Activated naive CD4-positive, alpha-beta T cell treated with anti-CD3 and anti-CD28 coated beads, Interleukin-2, amount 50 U/mL, for 24 hours (primary cell): ENCODE measurements around the gene GNG12.

ENCODE experiments used
- H3K27ac Mint-ChIP-seq: one replicate; pipeline ENCODE4 v1.8.0; 2021; ENCODE audit warnings: mild to moderate bottlenecking, mixed read lengths
- H3K27me3 Mint-ChIP-seq: one replicate; pipeline ENCODE4 v1.8.0; 2021; ENCODE audit warnings: mixed read lengths
- H3K36me3 Mint-ChIP-seq: one replicate; pipeline ENCODE4 v1.8.0; 2021; ENCODE audit warnings: mixed read lengths
- H3K4me1 Mint-ChIP-seq: one replicate; pipeline ENCODE4 v1.8.0; 2021; ENCODE audit warnings: mixed read lengths
- H3K4me3 Mint-ChIP-seq: one replicate; pipeline ENCODE4 v1.8.0; 2021; ENCODE audit warnings: mild to moderate bottlenecking, mixed read lengths
- H3K9me3 Mint-ChIP-seq: one replicate; pipeline ENCODE4 v1.8.0; 2021; ENCODE audit warnings: mixed read lengths

Gene GNG12

DNA sequence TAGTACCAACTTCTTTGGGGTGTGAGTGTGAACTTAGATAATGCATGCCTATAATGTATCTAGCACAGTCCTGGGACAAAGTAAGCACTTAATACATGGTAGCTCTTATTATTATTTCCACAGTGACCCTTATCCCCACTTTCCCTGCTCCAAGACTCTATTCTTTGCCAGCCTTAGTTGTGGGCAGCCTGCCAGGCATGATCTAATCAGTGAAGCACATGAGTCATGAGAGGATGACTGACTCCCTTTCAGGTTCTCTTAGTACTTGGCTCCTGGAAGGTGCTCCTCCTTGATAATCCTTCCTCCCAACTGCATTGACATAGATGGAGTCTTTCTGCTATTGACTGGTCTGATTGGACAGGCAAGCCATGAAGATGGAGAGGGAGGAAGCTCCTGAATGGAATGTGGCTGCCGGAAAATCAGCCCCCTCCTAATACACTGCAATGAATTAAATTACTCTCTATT, 17.4 kb upstream of the GNG12 start:
- H3K4me1 Mint-ChIP-seq = no peaks in the 10 kb centered on the region
- H3K9me3 Mint-ChIP-seq = no peaks in the 10 kb centered on the region
- H3K4me3 Mint-ChIP-seq = no peak overlapping the region
- H3K36me3 Mint-ChIP-seq = no peaks in the 10 kb centered on the region
- no peak overlapping the region for H3K27ac Mint-ChIP-seq
- H3K27me3 Mint-ChIP-seq = peaks cover 23% of the 10 kb centered on the region

DNA sequence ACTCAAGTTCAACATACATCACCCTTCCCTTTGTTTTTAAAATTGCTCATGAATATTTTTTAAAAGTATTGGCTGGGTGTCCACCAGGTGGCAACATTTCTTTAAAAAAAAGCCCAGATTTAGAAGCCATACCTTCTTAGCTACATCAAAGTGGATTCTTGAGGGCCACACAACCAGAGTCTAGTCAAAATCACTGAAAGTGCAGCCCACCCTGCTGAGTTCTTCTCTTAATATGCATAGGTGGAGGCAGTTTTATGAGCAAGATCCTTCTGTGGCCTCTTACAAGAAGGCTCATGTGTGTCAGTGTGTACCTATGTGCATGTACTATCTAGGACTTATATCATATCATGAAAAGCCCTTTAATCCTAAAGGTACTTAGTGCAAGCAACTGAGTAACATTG, 16.9 kb upstream of the GNG12 start:
- H3K4me3 Mint-ChIP-seq = no peak overlapping the region
- H3K27me3 Mint-ChIP-seq = peaks cover 21% of the 10 kb centered on the region
- no peaks in the 10 kb centered on the region for H3K36me3 Mint-ChIP-seq
- no peaks in the 10 kb centered on the region for H3K9me3 Mint-ChIP-seq
- H3K27ac Mint-ChIP-seq = no peak overlapping the region
- no peaks in the 10 kb centered on the region for H3K4me1 Mint-ChIP-seq

DNA sequence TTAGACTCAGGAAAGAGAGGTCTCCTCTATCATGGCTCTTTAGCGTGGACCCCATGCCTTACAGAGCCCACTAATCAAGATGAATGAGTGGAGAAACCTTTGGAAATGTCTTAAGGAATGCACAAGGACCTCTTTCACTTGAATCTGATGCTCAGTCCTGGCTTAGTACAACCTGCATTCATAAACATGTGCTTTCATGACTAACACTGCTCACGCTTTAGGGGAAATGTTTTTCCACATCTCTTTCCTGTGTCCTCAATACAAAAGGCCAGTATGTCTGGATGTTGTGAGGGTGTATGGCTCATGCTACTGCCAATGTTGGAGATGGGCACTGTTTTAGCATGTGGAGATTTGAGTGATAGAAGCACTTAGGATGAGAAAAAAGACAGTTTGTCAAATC, 14.2 kb upstream of the GNG12 start:
- H3K27me3 Mint-ChIP-seq = peaks cover 33% of the 10 kb centered on the region
- H3K36me3 Mint-ChIP-seq = no peaks in the 10 kb centered on the region

DNA sequence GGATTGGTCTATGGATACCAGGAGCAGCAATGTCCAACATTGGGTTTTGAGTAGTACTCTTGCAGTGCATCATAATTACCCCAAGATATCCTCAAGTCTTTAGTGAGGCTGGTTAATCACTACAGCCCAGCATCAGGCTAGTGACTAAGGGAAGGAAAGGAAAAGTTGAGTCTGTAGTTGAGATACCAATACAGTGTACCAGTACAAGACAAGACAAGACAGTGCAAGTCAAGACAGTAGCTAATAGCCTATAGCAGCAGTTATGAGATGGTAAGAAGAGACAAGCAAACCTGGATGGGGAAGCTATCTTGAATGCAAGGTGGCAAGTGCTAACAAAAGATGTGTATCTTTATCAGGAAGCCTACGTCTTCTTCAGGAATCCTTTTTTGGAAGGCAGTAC, 13.3 kb upstream of the GNG12 start:
- H3K27ac Mint-ChIP-seq = no peak overlapping the region
- peaks cover 32% of the 10 kb centered on the region for H3K27me3 Mint-ChIP-seq
- H3K9me3 Mint-ChIP-seq = no peaks in the 10 kb centered on the region
- H3K4me1 Mint-ChIP-seq = no peaks in the 10 kb centered on the region
- H3K36me3 Mint-ChIP-seq = no peaks in the 10 kb centered on the region
- no peak overlapping the region for H3K4me3 Mint-ChIP-seq

More for the DNA sequence above, 14.2 kb upstream of the GNG12 start:
- Mint-ChIP-seq H3K9me3 (no peaks in the 10 kb centered on the region), H3K27ac (no peak overlapping the region), H3K4me1 (no peaks in the 10 kb centered on the region), H3K4me3 (no peak overlapping the region)

DNA sequence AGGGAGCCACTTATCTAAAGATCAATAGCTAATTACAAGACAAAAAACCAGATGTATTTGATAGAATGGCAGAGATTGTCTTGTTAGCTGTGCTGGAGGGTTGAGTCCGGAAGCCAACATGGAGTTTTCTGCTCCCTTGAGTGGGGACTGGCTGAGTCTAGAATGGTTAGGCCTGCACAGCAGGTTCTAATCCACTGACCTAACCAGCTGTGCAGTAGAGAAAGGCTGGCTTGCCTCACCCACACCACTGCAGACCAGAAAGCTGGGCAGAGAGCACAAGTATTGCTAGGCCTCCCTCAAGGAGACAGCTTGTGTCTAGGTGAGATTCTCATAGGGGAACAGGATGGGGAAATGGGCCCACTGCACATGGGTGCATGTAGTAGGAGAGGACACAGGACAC, 11.7 kb upstream of the GNG12 start:
- Mint-ChIP-seq H3K4me1 (no peaks in the 10 kb centered on the region), H3K27ac (no peak overlapping the region), H3K9me3 (no peaks in the 10 kb centered on the region), H3K36me3 (no peaks in the 10 kb centered on the region), H3K27me3 (peaks cover 29% of the 10 kb centered on the region), H3K4me3 (no peak overlapping the region)

DNA sequence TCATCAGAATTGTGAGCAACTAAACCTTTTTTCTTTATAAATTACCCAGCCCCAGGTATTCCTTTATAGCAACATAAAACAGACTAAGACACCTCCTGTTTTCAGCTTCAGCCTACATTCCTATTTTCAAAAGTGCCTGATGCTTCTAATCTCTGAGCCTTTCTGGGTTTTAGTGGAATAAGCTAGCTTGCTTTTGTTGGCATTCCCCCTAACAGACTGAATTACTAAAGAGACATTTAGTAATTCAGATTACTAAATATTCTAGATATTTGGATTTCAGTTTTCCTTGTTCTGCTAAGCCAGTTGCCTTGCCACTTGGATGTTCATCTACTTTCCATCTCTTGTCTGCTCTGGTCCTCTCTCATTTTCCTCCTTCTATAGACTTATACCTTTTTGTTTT, 10.5 kb upstream of the GNG12 start:
- Mint-ChIP-seq H3K4me3 (no peak overlapping the region), H3K36me3 (no peaks in the 10 kb centered on the region), H3K9me3 (no peaks in the 10 kb centered on the region), H3K4me1 (no peaks in the 10 kb centered on the region), H3K27ac (no peak overlapping the region), H3K27me3 (peaks cover 25% of the 10 kb centered on the region)

DNA sequence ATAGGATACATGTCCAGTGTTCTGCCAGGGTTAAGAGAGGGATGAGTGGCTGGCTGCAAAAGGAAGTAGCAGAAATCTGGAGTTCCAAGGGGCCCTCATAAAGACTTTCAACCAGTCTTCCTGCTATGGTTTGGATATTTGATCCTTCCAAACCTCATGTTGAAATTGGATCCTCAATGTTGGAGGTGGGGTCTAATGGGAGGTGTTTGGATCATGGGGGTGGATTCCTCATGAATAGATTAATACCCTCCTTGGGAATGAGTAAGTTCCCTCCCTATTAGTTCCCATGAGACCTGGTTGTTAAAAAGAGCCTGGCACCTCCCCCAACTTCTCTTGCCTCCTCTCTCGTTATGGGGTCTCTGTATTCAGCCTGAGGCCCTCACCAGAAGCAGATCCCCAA, 10.1 kb upstream of the GNG12 start:
- Mint-ChIP-seq H3K36me3 (no peaks in the 10 kb centered on the region), H3K27me3 (peaks cover 29% of the 10 kb centered on the region), H3K4me3 (no peak overlapping the region), H3K9me3 (no peaks in the 10 kb centered on the region), H3K4me1 (no peaks in the 10 kb centered on the region), H3K27ac (no peak overlapping the region)

DNA sequence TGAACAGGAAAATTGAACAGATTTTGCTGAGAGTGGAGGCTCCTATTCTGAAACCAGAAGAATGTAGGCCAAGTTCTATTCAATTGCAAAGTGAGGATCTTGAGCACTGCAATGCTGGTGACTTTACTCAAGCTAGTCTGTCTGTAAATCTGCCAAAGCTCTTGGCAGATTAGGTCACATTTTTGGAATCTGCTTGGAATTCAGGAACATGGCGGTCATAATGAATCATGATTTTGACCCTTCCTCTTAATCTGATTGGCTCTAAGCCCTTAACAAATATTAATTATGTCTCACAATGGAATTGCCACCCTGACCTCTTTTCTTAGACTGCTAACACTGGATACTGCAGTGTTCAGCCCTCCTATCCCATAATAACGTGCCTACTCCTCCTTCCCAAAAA, 7.2 kb upstream of the GNG12 start:
- Mint-ChIP-seq H3K4me1 (no peaks in the 10 kb centered on the region), H3K36me3 (no peaks in the 10 kb centered on the region), H3K27ac (no peak overlapping the region), H3K27me3 (peaks cover 38% of the 10 kb centered on the region), H3K9me3 (no peaks in the 10 kb centered on the region), H3K4me3 (no peak overlapping the region)

DNA sequence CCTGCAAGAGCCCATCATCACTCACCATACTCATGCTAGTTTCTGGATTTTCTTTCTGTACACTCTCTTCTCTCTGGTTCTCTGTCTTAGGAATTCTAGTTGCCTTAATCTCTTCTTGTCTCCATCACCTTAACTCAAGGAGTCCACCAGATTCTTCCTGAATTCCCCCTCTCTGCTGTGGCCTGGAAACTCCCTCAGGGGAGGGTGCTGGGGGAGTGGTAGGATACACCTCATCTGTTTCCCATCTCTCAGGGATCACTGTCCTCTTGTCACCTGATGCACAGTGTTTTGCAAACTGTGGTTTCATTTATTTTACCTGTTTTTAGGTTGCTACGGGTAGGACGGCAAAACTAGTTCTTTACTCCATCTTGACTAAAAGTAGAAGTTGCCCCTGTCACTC, 6.6 kb upstream of the GNG12 start:
- peaks cover 37% of the 10 kb centered on the region for H3K27me3 Mint-ChIP-seq
- H3K9me3 Mint-ChIP-seq = no peaks in the 10 kb centered on the region
- H3K36me3 Mint-ChIP-seq = no peaks in the 10 kb centered on the region
- no peaks in the 10 kb centered on the region for H3K4me1 Mint-ChIP-seq
- no peak overlapping the region for H3K27ac Mint-ChIP-seq
- H3K4me3 Mint-ChIP-seq = no peak overlapping the region

DNA sequence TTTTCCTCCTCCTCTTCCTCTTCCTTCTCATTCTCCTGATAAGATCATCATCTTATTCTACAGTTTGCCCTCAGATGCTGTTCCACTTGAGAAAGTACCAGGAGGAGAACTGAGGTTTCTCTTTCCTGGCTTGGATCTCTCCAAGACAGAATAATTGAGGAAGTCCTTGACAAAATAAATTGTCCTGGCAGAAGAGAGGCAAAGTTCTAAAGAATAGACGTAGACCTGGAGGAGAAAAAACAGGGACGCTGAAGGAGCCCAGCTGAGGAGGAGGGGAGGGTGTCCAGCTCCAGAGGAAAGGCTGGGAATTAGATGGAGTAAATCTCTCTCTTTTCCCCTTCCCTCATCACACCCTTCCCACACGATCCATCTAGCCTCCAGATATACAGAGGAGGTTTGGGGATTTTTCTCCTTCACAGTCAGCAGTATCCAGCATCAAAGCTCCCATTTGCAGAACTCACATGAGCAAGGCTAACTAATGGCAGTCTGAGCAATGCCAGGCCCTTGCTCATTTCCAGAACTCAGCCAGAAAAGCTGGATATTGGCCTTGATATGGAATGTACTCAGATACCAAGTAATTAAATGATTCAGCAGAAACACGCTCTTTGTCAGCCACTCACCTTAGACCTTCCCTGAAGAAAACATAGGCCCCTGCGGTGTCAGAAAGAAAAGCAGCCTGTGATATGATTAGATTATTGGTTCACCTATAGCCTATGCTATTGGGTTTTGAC, 5.1 kb upstream of the GNG12 start:
- no peak overlapping the region for H3K4me3 Mint-ChIP-seq
- peaks cover 45% of the 10 kb centered on the region for H3K27me3 Mint-ChIP-seq
- no peak overlapping the region for H3K27ac Mint-ChIP-seq
- H3K36me3 Mint-ChIP-seq = no peaks in the 10 kb centered on the region
- no peaks in the 10 kb centered on the region for H3K9me3 Mint-ChIP-seq
- peaks cover 4% of the 10 kb centered on the region for H3K4me1 Mint-ChIP-seq

DNA sequence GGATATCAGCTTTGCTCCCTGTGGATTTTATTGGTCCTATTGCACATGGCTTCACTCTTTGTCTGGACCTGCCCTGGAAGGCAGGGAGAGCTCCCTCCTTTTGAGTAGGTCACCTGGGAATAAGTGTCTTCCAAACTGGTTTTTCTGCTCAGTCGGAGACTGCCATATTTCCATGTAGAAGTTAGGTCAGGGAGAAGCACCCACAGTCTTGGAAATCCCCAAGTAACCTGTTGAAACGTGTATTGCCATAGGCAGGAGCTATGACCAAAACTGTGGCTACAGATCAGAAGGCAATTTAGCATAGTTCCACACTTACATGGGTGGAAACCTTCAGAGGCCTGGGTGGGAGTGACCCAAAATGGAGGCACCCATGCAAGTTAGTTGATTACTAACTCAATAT, 3.5 kb upstream of the GNG12 start:
- H3K27ac Mint-ChIP-seq = no peak overlapping the region
- no peak overlapping the region for H3K4me3 Mint-ChIP-seq
- H3K4me1 Mint-ChIP-seq = peaks cover 12% of the 10 kb centered on the region
- H3K36me3 Mint-ChIP-seq = no peaks in the 10 kb centered on the region
- peaks cover 47% of the 10 kb centered on the region for H3K27me3 Mint-ChIP-seq
- H3K9me3 Mint-ChIP-seq = no peaks in the 10 kb centered on the region

DNA sequence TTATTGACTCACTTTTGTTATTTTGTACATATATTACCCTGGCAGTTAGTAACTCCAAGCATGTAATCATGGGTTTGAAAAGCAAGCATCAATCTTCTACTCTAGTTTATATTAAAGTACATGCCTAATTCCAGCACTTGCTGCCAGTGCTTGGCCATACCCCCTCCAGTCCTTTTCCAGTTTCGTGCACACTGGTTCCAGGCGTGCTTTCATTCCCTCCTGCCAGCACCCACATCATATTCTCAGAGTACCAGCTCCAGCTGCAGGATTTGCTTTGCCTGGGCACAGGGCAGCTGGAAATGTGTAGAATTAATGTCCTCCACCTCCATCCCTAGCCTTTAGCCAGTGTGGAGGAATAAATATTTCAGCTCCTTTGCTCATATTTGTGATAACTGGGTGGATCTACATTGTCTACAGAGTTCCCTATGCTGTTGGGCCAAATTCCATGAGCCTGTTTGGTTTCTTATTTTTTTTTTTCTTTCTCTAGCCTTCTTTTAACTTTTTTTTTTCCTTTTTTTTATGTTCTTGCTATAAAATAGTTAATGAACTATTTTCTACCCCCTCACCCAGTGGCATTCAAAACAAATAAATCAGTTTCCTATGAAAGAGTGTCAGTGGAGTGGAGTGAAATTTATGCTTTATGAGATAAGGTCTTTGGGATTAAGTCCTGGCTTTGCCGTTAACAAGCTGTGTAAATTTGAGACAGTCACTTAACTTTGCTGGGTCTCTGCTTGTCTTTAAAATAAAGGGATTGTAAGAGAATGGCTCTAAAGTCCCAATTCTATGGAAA, 2.6 kb upstream of the GNG12 start:
- Mint-ChIP-seq H3K27me3 (peaks cover 50% of the 10 kb centered on the region), H3K36me3 (no peaks in the 10 kb centered on the region), H3K4me1 (peaks cover 17% of the 10 kb centered on the region), H3K27ac (no peak overlapping the region), H3K9me3 (no peaks in the 10 kb centered on the region), H3K4me3 (no peak overlapping the region)

DNA sequence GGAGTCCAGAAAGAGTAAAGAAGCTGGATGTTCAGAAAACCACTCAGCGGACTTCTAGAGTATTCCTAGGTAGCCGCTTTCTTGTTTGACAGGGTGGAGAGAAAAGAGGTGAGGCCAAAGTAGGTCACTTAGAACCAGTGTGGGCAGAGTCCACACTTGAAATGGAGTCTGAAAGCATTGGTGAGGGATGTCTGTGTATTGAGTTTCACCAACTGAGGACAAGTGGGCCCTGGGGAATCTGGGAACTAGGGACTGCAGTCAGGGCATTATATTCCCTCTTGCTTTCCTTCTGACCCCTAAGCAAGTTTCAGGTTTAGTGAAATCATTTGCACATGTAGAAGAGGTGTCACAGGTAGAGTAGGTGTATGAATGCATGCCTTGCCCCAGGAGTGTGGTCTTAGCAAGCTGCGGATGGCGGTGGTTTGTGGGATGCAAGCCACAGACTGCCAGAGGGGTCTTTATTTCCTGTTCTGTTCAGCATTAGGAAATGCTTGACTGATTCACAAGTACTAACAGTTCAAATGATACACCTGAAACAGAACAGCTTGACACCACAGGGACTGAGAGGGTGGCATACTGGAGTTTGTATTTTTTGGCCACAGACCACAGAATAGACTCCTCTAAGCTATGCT, 1.1 kb upstream of the GNG12 start:
- Mint-ChIP-seq H3K27me3 (peaks cover 54% of the 10 kb centered on the region), H3K36me3 (no peaks in the 10 kb centered on the region), H3K9me3 (no peaks in the 10 kb centered on the region), H3K4me3 (no peak overlapping the region), H3K4me1 (peaks cover 17% of the 10 kb centered on the region), H3K27ac (no peak overlapping the region)

DNA sequence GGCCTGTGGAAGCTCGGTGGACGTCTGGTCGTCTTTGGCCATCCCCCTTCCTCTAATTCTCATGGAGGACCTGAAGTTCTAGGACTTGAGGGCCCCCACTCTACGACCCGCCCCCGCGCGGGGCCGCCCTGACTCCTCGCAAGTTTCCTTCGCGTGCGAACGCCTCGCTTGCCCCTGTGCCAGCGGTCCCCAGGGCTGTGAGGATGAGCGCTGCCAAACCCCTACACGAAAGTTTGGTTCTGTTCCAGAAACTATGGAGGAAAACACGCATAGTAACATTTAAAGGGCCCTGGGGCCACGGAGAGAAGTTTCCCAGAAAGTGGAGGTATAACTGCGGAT, 304 bp upstream of the GNG12 start:
- peaks cover 17% of the 10 kb centered on the region for H3K4me1 Mint-ChIP-seq
- no peak overlapping the region for H3K27ac Mint-ChIP-seq
- peaks cover 53% of the 10 kb centered on the region for H3K27me3 Mint-ChIP-seq
- H3K36me3 Mint-ChIP-seq = no peaks in the 10 kb centered on the region
- H3K9me3 Mint-ChIP-seq = no peaks in the 10 kb centered on the region
- peak overlapping the region; percentile 69 for H3K4me3 Mint-ChIP-seq

DNA sequence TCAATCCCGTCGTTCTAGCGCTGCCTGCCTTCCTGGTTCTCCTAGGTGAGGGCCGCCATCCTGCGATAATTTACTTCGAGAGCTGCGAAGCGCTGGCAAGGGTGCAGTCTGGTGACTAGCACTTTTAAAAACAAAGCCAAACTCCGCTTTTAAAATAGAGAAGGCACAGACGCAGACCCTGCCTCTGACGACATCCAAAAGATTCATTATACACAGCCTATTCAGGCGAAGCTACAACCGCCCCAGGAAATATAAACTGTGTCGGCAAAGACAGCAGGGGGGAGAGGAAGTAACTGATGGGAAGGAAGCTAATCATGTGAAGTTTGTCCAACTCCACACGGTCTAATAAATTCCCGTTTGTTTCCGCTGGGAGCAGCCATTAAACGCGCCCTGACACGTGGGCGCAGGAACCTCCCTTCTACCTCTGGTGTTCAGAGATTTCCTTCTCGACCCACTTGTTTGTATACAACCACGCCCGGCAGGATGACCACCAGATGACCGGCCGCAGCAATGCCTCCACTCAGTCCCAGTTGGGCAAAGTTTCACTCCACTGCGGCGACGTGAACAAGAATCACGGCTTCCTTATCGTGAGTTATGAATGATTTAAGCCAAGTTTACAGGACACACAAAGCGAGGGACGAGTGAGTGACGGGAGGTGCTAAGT, 1.3 kb downstream of the GNG12 start:
- Mint-ChIP-seq H3K9me3 (no peaks in the 10 kb centered on the region), H3K36me3 (no peaks in the 10 kb centered on the region), H3K4me3 (peak overlapping the region; percentile 80), H3K4me1 (peaks cover 17% of the 10 kb centered on the region), H3K27ac (no peak overlapping the region), H3K27me3 (peaks cover 47% of the 10 kb centered on the region)
